Measurements from ENCODE around the gene CPAMD8.

CPAMD8 gene

DNA sequence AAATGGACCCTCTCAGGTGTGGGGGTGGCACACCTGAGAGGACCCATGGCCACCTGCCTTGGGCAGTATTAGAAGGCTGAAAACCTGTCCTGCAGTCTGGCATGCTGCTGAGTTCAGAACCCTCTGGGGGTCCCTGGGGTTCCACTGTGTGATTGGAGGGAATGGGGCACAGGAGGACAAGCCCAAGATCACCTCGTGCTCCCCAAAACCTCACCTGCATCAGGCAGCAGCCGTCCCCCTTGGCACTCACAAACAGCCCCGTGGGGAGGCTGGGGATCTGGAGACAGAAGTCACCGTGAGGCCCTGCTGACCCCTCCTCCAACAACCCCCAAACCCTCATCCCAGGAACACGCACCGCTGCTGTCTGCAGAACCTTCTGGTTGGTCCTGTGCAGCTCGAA, 123.3 kb downstream of the CPAMD8 start:
- TF ChIP-seq, protein P1, sequence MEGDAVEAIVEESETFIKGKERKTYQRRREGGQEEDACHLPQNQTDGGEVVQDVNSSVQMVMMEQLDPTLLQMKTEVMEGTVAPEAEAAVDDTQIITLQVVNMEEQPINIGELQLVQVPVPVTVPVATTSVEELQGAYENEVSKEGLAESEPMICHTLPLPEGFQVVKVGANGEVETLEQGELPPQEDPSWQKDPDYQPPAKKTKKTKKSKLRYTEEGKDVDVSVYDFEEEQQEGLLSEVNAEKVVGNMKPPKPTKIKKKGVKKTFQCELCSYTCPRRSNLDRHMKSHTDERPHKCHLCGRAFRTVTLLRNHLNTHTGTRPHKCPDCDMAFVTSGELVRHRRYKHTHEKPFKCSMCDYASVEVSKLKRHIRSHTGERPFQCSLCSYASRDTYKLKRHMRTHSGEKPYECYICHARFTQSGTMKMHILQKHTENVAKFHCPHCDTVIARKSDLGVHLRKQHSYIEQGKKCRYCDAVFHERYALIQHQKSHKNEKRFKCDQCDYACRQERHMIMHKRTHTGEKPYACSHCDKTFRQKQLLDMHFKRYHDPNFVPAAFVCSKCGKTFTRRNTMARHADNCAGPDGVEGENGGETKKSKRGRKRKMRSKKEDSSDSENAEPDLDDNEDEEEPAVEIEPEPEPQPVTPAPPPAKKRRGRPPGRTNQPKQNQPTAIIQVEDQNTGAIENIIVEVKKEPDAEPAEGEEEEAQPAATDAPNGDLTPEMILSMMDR (IDR thresholded peaks at IDR 0.05; ENCODE audit: insufficient read depth, missing control alignments) = no peak
- FAIRE-seq = no peak
- DNase-seq (ENCODE audit: insufficient read length, low spot score) = no peak

GRCh38 chr19:16902545-16902944, 124.1 kb downstream of the CPAMD8 start:
- no peak for FAIRE-seq
- TF ChIP-seq, protein P1 (IDR thresholded peaks at IDR 0.05; ENCODE audit: insufficient read depth, missing control alignments) = no peak
- DNase-seq (ENCODE audit: insufficient read length, low spot score) = no peak

- FAIRE-seq = no peak
Measured at GRCh38 chr19:16901491-16902175, 125.0 kb downstream of the CPAMD8 start.

GRCh38 chr19:16899566-16900075, 127.0 kb downstream of the CPAMD8 start:
- DNase-seq (ENCODE audit: insufficient read length, low spot score) (no peak), FAIRE-seq (no peak)
- TF ChIP-seq, protein P1 (IDR thresholded peaks at IDR 0.05; ENCODE audit: insufficient read depth, missing control alignments) = peak; percentile 22

More at GRCh38 chr19:16901491-16902175, 125.0 kb downstream of the CPAMD8 start:
- TF ChIP-seq, protein P1 (IDR thresholded peaks at IDR 0.05; ENCODE audit: insufficient read depth, missing control alignments) = no peak
- no peak for DNase-seq (ENCODE audit: insufficient read length, low spot score)

DNA sequence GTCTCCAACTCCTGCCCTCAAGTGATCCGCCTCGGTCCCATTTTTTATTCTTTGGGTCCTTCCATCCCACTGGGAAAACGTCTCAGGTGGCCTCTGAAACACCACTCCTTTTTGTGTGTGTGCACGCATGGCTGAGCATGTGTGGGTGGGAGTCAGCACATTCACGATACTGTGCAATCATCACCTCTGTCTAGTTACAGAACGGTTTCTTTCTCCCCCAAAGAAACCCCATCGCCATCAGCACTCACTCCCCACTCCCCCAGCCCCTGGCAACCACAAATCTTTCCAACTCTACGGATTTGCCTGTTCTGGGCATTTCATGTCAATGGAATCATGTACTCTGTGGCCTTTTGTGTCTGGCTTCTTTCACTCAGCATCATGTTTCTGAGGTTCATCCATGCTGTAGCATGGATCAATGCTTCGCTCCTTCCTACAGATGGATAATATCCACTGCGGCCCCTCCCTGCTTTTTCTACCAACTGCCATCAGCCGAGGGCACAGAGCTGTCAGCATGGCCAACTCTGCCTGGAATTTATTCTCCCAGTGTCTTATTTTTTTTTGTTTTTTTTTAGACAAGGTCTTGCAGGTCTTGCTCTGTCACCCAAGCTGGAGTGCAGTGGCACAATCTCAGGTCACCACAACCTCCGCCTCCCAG, 128.1 kb downstream of the CPAMD8 start:
- TF ChIP-seq, protein P1 (IDR thresholded peaks at IDR 0.05; ENCODE audit: insufficient read depth, missing control alignments) = no peak
- DNase-seq (ENCODE audit: insufficient read length, low spot score) = no peak
- no peak for FAIRE-seq

DNA sequence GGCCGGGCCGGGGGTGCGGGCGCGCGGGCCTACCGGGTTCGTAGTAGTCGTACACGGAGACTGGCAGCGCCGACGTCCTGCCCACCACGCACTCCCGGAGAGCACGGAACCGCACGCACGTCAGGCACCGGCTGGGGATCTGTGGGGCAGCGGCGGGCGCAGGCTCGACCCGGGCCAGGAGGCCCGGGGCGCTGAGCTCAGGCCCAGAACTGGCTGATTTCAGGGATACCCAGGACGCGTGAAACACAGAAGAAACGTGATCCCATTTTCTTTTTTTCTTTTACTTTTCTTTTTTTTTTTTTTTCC, 128.8 kb downstream of the CPAMD8 start:
- TF ChIP-seq, protein P1 (IDR thresholded peaks at IDR 0.05; ENCODE audit: insufficient read depth, missing control alignments) = no peak
- FAIRE-seq (no peak), DNase-seq (ENCODE audit: insufficient read length, low spot score) (no peak)

Measured in D721Med (cell line).